Adrenal gland (tissue), 5 donors: ENCODE measurements around the gene MC1R.

ENCODE experiments used
- POLR2A ChIP-seq, 2 donors: fragments of 450-650 bp; IDR thresholded peaks; one replicate each; pipeline ENCODE4 v1.6.1; 2017; ENCODE audit warnings: antibody characterized with exemption in 2 of 2, mild to moderate bottlenecking in 2 of 2, moderate library complexity in 1 of 2
- TF ChIP-seq, protein P1 (sequence below), 6 experiments: fragments of 450-650 bp in 4 of 6; fragments of 200-600 bp in 2 of 6; sonication (generic) in 1 of 6; IDR thresholded peaks; 1 replicate in 5 of 6; 2 replicates in 1 of 6; pipeline versions ENCODE4 v1.5.1 to v1.8.0; 2016 to 2021; ENCODE audit warnings: antibody characterized with exemption in 6 of 6, mild to moderate bottlenecking in 2 of 6, moderate library complexity in 1 of 6
- donor health status: DM: no; HTN: no; CAD: no.

DNA sequence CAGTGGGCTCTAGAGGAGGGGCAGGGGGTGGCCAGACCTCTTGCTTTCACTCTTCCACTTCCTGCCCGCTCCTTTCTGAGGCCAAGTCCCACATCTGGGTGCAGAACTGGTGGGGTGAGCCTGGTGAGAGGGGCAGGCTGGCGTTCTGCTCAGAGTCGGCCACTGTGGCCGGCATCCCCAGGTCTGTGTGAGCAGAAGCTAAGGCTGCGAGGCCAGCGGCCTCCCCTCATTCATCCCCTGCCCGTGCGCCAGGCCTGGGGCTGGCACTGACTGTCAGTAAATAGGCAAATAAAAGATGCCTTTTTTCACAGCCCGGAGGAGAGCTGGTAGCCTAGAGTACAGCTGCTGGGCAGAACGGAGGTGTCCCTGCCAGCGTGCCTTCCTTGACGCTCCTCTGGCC, 31.1 kb downstream of the MC1R start:
- TF ChIP-seq, protein P1, sequence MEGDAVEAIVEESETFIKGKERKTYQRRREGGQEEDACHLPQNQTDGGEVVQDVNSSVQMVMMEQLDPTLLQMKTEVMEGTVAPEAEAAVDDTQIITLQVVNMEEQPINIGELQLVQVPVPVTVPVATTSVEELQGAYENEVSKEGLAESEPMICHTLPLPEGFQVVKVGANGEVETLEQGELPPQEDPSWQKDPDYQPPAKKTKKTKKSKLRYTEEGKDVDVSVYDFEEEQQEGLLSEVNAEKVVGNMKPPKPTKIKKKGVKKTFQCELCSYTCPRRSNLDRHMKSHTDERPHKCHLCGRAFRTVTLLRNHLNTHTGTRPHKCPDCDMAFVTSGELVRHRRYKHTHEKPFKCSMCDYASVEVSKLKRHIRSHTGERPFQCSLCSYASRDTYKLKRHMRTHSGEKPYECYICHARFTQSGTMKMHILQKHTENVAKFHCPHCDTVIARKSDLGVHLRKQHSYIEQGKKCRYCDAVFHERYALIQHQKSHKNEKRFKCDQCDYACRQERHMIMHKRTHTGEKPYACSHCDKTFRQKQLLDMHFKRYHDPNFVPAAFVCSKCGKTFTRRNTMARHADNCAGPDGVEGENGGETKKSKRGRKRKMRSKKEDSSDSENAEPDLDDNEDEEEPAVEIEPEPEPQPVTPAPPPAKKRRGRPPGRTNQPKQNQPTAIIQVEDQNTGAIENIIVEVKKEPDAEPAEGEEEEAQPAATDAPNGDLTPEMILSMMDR (IDR thresholded peaks at IDR 0.05), result no peak
- TF ChIP-seq POLR2A (IDR thresholded peaks at IDR 0.05), result no peak
